ENCODE measurements around the gene MS4A10.
A peak's percentile ranks its signal among the peaks of the same experiment; 100 is the strongest.
"Not testable (repeated sequence)": the region's sequence is repeated elsewhere in the genome, so short reads cannot be mapped to it uniquely, and the experiment has no call there.

Gene MS4A10

GRCh38 chr11:60814112-60814511 is 29.0 kb downstream of the MS4A10 start:
- peaks cover 12% of the 10 kb centered on the region for H3K9me3 Mint-ChIP-seq
- no peak for DNase-seq
- H3K4me1 Mint-ChIP-seq: no peaks in the 10 kb centered on the region
- H3K27me3 Mint-ChIP-seq: peaks cover 3% of the 10 kb centered on the region
- ATAC-seq: no peak
- no peak overlapping the region for H3K27ac Mint-ChIP-seq
- H3K36me3 Mint-ChIP-seq (ENCODE audit: low read depth): no peaks in the 10 kb centered on the region
- H3K4me3 Mint-ChIP-seq: no peak overlapping the region

DNA sequence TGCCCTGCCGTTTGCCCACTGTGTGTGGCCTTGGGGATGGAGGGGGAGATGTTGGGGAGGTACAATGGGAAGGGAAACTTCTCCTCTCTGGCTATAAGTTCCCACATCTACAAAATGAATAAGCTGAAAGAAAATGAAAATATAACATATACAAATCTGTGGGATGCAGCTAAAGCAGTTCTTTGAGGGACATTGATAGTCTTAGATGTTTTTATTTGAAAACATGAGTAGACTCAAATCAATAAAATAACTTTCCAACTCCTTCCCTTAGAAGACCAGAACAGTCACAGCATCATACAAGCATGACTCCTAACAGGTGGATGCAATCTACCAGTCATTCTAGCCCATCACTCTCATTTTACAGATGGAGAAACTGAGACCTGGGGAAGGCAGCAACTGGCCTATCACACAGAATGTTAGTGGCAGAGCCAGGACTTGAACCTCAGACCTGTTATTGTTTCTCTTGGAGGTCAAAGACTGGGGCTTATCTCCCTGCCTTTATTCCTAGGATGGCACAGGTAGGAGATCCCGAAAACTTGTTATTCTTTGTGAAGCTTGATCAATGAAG is 31.5 kb downstream of the MS4A10 start:
- H3K4me1 Mint-ChIP-seq: no peaks in the 10 kb centered on the region
- no peak for DNase-seq
- H3K27ac Mint-ChIP-seq: no peak overlapping the region
- H3K4me3 Mint-ChIP-seq: no peak overlapping the region
- ATAC-seq: no peak
- no peaks in the 10 kb centered on the region for H3K27me3 Mint-ChIP-seq
- H3K36me3 Mint-ChIP-seq (ENCODE audit: low read depth): no peaks in the 10 kb centered on the region
- peaks cover 12% of the 10 kb centered on the region for H3K9me3 Mint-ChIP-seq

DNA sequence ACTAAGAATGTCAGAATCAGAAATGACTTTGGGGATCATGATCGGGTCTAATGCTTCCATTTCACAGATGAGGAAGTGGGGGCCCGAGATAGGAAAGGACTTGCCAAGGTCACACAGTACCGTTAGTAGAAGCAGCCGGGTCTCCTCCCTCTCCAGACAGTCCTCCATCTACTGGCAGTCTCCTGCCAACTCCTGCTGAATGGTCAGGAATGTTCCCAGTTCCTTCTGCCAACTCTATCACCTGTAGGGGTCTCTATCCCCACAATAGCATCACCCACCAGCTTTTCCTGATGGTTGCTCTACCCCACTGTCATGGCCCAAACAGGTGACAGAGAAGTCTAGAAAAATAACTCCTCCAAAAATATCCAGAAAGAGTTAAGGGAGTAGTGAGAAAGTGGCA is 32.9 kb downstream of the MS4A10 start:
- Mint-ChIP-seq H3K4me1 (no peaks in the 10 kb centered on the region), H3K27me3 (no peaks in the 10 kb centered on the region), H3K27ac (no peak overlapping the region), H3K36me3 (ENCODE audit: low read depth) (no peaks in the 10 kb centered on the region), H3K9me3 (peaks cover 12% of the 10 kb centered on the region), H3K4me3 (no peak overlapping the region)
- DNase-seq (no peak), ATAC-seq (no peak)

DNA sequence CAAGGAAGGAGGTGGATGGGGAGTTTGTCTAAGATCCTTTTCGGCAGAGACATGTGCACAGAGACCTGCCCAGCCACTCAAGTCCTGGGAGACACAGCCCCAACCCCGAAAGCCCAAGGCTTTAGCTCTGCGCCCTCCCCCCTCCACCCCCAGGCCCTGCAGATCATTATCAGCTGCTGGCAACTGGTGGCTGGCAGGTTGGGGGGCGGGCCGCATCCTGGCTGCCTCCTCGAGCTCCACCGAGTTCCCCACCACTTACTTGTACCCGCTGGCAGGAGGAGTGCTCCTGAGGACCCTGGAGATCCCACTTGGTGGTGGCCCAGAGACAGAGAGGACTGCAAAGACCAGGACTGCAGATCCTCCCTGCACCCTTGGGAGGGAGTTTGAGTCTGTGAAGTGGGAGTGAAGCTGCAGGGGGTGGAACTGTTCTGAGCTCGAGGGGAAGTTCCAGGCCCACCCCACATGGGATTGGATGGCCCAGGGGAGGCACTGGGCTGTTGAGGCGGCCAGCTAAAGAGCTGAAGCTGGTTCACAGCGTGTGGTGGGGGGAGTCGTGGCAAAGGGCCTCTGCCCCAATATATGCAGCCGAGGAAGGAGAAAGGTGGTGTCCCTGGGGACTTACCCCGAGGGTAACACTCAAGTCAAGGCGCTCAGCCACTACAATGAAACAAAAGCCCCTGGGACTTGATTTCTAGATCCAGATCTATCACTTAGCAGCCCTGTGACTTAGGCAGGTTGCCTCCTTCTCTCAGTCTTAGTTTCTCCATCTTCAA is 36.9 kb downstream of the MS4A10 start:
- H3K27me3 Mint-ChIP-seq: no peaks in the 10 kb centered on the region
- H3K36me3 Mint-ChIP-seq (ENCODE audit: low read depth): no peaks in the 10 kb centered on the region
- H3K27ac Mint-ChIP-seq: no peak overlapping the region
- no peak overlapping the region for H3K4me3 Mint-ChIP-seq
- DNase-seq (no peak), ATAC-seq (no peak)
- H3K9me3 Mint-ChIP-seq: peaks cover 4% of the 10 kb centered on the region
- H3K4me1 Mint-ChIP-seq: no peaks in the 10 kb centered on the region

GRCh38 chr11:60823745-60824306 is 38.7 kb downstream of the MS4A10 start:
- not testable (repeated sequence) for DNase-seq; ATAC-seq; H3K4me3 Mint-ChIP-seq; H3K27me3 Mint-ChIP-seq; H3K4me1 Mint-ChIP-seq; H3K36me3 Mint-ChIP-seq (ENCODE audit: low read depth); H3K27ac Mint-ChIP-seq; H3K9me3 Mint-ChIP-seq

DNA sequence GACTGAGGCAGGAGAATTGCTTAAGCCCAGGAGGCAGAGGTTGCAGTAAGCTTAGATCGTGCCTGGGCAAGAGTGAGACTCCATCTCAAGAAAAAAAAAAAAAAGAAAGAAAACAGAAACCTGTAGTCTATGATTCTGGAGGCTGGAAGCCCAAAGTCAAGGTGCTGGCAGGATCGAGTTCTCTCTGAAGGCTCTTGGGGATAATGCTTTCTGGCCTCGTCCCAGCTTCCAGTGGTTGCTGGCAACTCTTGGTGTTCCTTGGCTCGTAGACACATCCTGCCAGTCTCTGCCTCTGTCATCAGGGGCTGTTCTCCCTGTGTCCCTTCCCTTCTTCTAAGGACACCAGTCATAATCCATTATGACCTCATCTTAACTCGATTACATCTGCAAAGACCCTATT is 40.0 kb downstream of the MS4A10 start:
- no peaks in the 10 kb centered on the region for H3K9me3 Mint-ChIP-seq
- H3K4me3 Mint-ChIP-seq: no peak overlapping the region
- ATAC-seq: no peak
- H3K4me1 Mint-ChIP-seq: no peaks in the 10 kb centered on the region
- DNase-seq: no peak
- no peaks in the 10 kb centered on the region for H3K36me3 Mint-ChIP-seq (ENCODE audit: low read depth)
- H3K27me3 Mint-ChIP-seq: no peaks in the 10 kb centered on the region
- H3K27ac Mint-ChIP-seq: no peak overlapping the region

DNA sequence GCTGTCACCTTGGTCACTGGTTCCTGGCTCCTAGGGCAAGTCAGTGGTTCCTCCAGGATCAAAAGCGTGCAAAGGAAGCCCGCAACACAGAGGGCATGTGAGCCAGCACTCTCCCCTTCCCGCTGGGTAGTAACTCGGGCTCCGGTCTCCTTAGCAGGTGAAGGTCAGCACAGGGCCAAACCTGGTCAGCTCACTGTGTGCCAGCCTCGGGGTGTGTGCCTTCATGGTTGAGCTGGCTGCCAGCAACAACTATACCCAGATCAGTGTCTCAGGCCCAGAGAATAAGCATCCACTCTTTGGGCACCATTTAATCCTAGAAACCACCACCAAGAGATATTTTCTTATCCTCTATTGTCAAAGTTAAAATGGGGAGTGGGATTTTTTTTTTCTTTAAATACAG is 40.7 kb downstream of the MS4A10 start:
- no peak overlapping the region for H3K4me3 Mint-ChIP-seq
- no peaks in the 10 kb centered on the region for H3K4me1 Mint-ChIP-seq
- no peaks in the 10 kb centered on the region for H3K9me3 Mint-ChIP-seq
- H3K27ac Mint-ChIP-seq: no peak overlapping the region
- H3K36me3 Mint-ChIP-seq (ENCODE audit: low read depth): no peaks in the 10 kb centered on the region
- ATAC-seq (no peak), DNase-seq (no peak)
- H3K27me3 Mint-ChIP-seq: no peaks in the 10 kb centered on the region

DNA sequence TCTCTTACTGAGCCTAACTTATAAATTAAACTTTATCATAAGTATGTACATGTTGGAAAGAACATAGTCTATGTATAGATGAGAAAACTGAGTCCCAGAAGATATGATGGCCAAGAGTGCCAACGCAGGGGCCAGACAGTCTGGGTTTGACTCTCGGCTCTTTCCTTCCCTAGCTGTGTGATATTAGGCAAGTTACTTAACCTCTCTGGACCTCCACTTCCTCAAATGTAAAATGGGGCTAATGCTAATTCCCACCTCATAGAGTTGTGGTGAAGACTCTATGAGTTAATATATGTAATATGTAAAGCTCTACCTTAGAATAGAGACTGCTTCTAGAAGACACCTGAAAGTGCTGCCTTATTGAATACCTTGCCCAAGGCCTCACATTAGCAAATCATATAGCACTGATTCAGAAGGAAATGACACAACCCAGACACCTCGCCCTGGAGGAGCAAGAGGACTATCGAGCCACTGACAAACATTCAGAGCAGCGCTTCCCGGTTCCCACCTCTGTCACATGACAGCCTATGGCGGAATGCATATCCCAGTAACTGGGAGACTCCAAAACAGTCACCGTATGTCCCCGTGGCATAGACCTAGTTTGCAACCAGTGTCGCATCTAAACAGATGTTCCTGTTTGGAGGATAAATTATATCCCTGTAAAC is 45.5 kb downstream of the MS4A10 start:
- H3K4me3 Mint-ChIP-seq: no peak overlapping the region
- ATAC-seq: no peak

GRCh38 chr11:60831143-60831500 is 46.0 kb downstream of the MS4A10 start:
- no peak overlapping the region for H3K4me3 Mint-ChIP-seq
- no peak overlapping the region for H3K27ac Mint-ChIP-seq
- H3K9me3 Mint-ChIP-seq: no peaks in the 10 kb centered on the region
- DNase-seq (peak; percentile 81), ATAC-seq (peak; percentile 88)
- no peaks in the 10 kb centered on the region for H3K27me3 Mint-ChIP-seq
- H3K4me1 Mint-ChIP-seq: peaks cover 2% of the 10 kb centered on the region
- H3K36me3 Mint-ChIP-seq (ENCODE audit: low read depth): no peaks in the 10 kb centered on the region

More for the DNA sequence above, 45.5 kb downstream of the MS4A10 start:
- DNase-seq: no peak
- no peaks in the 10 kb centered on the region for H3K36me3 Mint-ChIP-seq (ENCODE audit: low read depth)
- no peaks in the 10 kb centered on the region for H3K9me3 Mint-ChIP-seq
- H3K4me1 Mint-ChIP-seq: peaks cover 2% of the 10 kb centered on the region
- H3K27ac Mint-ChIP-seq: no peak overlapping the region
- H3K27me3 Mint-ChIP-seq: no peaks in the 10 kb centered on the region

- peaks cover 2% of the 10 kb centered on the region for H3K4me1 Mint-ChIP-seq
- ATAC-seq: no peak
- no peaks in the 10 kb centered on the region for H3K27me3 Mint-ChIP-seq
- H3K36me3 Mint-ChIP-seq (ENCODE audit: low read depth): no peaks in the 10 kb centered on the region
- no peak overlapping the region for H3K27ac Mint-ChIP-seq
- no peak for DNase-seq
- H3K9me3 Mint-ChIP-seq: no peaks in the 10 kb centered on the region
- H3K4me3 Mint-ChIP-seq: no peak overlapping the region
Observed at GRCh38 chr11:60831501-60832079, 46.5 kb downstream of the MS4A10 start.

DNA sequence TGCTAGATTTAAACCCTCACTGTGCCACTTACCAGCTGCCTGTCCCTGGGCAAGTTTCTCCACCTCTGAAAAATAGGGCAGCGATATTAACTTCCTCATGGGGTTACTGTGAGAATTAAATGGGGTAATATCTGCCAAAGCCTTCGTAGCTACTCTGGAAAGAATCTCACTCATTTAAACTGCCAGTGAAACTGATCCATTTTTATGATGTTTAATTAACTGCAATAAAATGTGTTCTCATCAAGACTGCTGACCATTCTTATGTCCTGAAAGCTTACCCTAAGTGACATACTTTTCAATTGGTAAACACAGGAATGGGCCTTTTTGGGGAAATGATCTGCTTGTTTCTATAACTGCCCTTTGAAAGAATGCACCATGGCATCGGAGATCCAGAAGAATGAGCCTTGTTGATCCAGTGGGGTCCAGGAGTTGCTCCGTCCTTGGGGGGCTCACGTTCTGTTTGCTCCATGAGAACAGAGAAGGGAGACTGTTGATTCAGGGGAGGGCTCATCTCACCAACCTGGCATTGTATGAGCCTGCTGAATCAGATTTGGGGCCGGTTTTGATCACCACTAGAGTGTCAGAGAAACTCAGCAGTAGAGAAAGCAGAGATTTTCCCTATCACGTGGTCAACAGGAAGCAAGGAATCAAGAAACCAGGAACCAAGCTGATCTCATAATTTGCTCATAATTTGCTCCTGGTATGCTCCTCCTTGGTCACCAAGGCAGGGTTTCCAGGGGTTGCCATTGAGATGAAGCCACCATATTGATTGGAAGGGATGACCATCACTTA is 49.8 kb downstream of the MS4A10 start:
- H3K36me3 Mint-ChIP-seq (ENCODE audit: low read depth): no peaks in the 10 kb centered on the region
- H3K27me3 Mint-ChIP-seq: no peaks in the 10 kb centered on the region
- no peak for ATAC-seq
- no peaks in the 10 kb centered on the region for H3K9me3 Mint-ChIP-seq
- no peak for DNase-seq
- H3K4me3 Mint-ChIP-seq: no peak overlapping the region
- H3K27ac Mint-ChIP-seq: no peak overlapping the region
- H3K4me1 Mint-ChIP-seq: peaks cover 5% of the 10 kb centered on the region

DNA sequence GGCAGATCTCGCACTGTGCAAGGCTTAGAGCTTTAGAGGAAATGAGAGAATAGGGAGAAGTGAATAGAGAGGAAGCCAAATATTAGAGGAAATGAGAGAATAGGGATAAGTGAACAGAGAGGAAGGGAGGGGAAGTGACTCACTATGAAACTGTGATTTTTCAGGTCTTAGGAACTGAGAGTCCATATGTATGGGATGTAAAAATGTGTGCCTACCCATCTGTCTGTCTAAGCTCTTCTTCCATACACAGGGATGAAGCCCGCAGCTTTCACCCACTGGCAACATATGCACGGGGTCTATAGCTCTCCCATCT is 50.4 kb downstream of the MS4A10 start:
- H3K4me3 Mint-ChIP-seq: no peak overlapping the region
- H3K27me3 Mint-ChIP-seq: no peaks in the 10 kb centered on the region
- H3K27ac Mint-ChIP-seq: no peak overlapping the region
- no peak for ATAC-seq
- no peak for DNase-seq
- peaks cover 5% of the 10 kb centered on the region for H3K4me1 Mint-ChIP-seq
- H3K9me3 Mint-ChIP-seq: no peaks in the 10 kb centered on the region
- H3K36me3 Mint-ChIP-seq (ENCODE audit: low read depth): no peaks in the 10 kb centered on the region

DNA sequence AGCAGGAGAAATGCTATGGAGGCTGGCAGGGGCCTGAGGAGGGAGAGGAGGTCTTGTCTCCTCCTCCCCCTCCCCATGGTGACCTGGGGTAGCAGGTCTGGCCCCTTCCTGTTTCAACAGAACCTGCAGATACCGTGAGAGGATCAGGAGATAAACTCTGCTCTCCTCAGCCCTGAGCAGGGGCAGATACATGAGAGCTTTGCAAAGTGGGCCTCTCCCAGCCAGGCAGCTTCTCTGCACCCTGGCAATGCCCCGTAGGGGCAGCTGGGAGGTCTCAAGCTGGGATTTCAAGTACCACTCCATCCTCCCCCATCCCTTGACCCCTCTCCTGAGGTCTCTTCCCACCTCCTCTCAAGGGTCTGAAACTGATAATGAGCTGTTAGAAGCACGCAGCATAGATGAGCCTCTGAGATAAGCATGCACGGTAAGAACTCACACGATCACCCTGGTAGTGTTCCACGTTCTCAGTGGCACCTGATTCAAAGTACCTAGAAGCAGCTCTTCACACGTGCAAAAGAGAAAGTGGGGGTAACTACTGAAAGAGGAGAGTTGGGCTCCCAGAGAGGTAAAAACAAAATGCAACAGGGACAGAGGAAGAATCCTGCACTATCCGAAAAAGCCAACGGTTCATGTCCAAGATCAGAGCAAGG is 51.9 kb downstream of the MS4A10 start:
- Mint-ChIP-seq H3K36me3 (ENCODE audit: low read depth) (peaks cover 3% of the 10 kb centered on the region), H3K27ac (no peak overlapping the region), H3K4me1 (peaks cover 15% of the 10 kb centered on the region), H3K9me3 (no peaks in the 10 kb centered on the region), H3K4me3 (no peak overlapping the region), H3K27me3 (no peaks in the 10 kb centered on the region)
- no peak for ATAC-seq
- no peak for DNase-seq

GRCh38 chr11:60838132-60838531 is 53.0 kb downstream of the MS4A10 start:
- Mint-ChIP-seq H3K27ac (no peak overlapping the region), H3K4me1 (peaks cover 15% of the 10 kb centered on the region), H3K4me3 (no peak overlapping the region), H3K36me3 (ENCODE audit: low read depth) (peaks cover 10% of the 10 kb centered on the region), H3K27me3 (no peaks in the 10 kb centered on the region), H3K9me3 (no peaks in the 10 kb centered on the region)
- DNase-seq (no peak), ATAC-seq (no peak)

Data from activated naive CD8-positive, alpha-beta T cell treated with anti-CD3 and anti-CD28 coated beads, Interleukin-2, amount 50 U/mL, for 24 hours (primary cell).